ENCODE data around the gene HSPG2.
A peak's percentile ranks its signal among the peaks of the same experiment; 100 is the strongest.
"Not testable (repeated sequence)": the region's sequence is repeated elsewhere in the genome, so short reads cannot be mapped to it uniquely, and the experiment has no call there.

HSPG2 gene

DNA sequence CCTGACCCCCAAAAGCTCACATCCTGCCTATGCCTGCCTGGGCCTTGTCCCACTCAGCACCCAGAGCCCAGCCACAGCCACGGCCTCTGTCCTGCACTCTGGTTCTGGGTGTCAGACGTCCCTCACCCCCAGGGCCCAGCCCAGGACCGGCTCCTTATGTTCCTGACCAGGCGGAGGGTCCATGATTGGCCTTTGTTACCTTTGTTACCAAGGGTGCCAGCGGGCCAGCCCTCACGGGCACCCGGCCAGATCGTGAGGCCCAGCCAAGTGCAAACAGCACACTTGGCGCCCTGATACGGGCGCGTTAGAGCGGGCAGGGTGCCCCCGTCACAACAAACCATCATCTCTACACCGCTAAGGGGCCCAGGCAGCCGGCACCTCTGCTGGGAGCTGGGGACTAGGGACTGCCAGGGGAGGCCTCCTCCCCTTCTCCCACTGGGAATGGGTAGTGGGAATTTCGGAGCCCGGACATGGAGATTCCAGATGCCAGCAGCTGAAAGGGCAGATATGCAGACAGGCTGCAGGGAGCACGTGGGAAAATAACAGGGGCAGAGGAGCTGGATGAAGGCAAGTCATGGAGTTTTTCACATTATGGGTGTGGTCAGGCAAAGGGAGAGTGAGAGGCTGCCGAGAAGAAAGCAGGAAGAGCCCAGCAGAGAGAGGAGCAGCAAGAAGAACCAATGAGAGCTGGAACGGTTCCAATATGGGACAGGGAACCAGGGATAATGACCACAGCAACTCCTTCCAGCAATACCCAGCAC, 22.1 kb downstream of the HSPG2 start:
- Histone ChIP-seq H3K27me3 (ENCODE audit: control insufficient read depth, insufficient read depth, low read length) (no peaks in the 10 kb centered on the region), H3K36me3 (ENCODE audit: control insufficient read depth, low read depth, low read length) (no peaks in the 10 kb centered on the region), H3K4me1 (ENCODE audit: control insufficient read depth, low read depth, low read length) (peaks cover 18% of the 10 kb centered on the region), H3K9ac (ENCODE audit: low read length) (no peak overlapping the region), H3K27ac (ENCODE audit: low read length) (no peak overlapping the region), H3K4me3 (ENCODE audit: low read length) (no peak overlapping the region), H3K9me3 (ENCODE audit: control insufficient read depth, low read depth, low read length) (no peaks in the 10 kb centered on the region)

DNA sequence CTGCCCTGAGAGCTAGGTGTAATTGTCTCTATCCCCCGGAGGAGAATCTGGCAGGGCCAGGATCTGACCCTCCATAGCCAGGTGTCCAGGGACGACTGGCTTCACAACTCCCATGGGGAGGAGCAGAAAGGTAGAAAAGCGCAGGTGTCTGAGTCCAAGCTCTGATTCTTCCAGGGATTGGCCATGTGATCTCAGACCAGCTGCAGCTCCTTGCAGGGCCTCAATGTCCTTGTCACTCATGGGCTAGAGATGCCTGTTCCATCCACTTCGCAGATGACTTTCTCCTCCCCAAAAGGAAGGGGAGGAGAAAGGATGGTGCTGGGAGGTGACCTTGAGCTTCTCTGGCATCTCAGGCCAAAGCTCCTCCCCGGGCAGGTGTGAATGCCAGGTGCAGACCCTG, 22.7 kb downstream of the HSPG2 start:
- Histone ChIP-seq H3K4me3 (ENCODE audit: low read length) (no peak overlapping the region), H3K27me3 (ENCODE audit: control insufficient read depth, insufficient read depth, low read length) (no peaks in the 10 kb centered on the region), H3K9me3 (ENCODE audit: control insufficient read depth, low read depth, low read length) (no peaks in the 10 kb centered on the region), H3K27ac (ENCODE audit: low read length) (no peak overlapping the region), H3K4me1 (ENCODE audit: control insufficient read depth, low read depth, low read length) (peaks cover 24% of the 10 kb centered on the region), H3K36me3 (ENCODE audit: control insufficient read depth, low read depth, low read length) (no peaks in the 10 kb centered on the region), H3K9ac (ENCODE audit: low read length) (no peak overlapping the region)

DNA sequence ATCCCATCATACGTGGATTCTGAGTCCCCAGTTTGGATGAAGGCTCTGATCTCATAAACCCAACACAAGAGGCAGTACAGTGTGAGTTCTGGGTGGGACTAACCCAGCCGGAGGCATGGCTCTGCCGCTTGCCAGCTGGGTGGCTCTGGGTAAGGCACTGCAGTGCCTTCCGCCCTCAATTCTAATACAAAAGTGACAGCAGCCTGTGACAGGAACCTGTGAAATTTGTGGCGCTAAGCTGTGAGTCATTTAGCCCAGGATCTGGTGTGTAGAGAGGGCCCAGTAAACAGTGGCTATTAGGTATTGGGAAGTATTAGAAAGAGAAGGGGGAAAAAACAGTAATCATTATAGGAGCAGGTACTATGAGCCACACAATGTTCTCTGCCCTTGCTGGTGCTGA, 23.3 kb downstream of the HSPG2 start:
- Histone ChIP-seq H3K4me1 (ENCODE audit: control insufficient read depth, low read depth, low read length) (peaks cover 25% of the 10 kb centered on the region), H3K36me3 (ENCODE audit: control insufficient read depth, low read depth, low read length) (no peaks in the 10 kb centered on the region)

DNA sequence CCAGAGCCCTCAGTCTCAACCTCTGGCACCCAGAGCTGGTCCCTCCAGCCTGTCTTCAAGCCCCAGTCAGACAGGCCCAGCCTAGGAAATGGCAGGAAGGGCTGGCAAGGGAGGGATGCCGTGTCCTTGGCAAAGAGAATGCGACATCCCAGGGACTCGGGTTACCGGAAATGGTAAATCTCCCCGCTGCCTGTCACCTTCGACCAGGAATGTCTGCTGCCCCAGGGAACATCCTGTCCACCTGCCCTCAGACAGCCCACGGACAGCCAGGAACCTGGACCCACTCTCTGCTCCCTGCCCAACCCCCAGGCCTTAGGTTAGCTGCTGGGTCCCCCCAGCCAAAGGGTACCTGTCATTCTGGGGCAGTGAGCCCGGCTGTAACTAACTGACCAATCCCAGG, 23.9 kb downstream of the HSPG2 start:
- Histone ChIP-seq H3K27ac (ENCODE audit: low read length) (peak overlapping the region; percentile 62), H3K4me3 (ENCODE audit: low read length) (no peak overlapping the region), H3K4me1 (ENCODE audit: control insufficient read depth, low read depth, low read length) (peaks cover 25% of the 10 kb centered on the region), H3K9me3 (ENCODE audit: control insufficient read depth, low read depth, low read length) (no peaks in the 10 kb centered on the region), H3K9ac (ENCODE audit: low read length) (peak overlapping the region; percentile 9), H3K36me3 (ENCODE audit: control insufficient read depth, low read depth, low read length) (no peaks in the 10 kb centered on the region), H3K27me3 (ENCODE audit: control insufficient read depth, insufficient read depth, low read length) (no peaks in the 10 kb centered on the region)

More for the DNA sequence above, 23.3 kb downstream of the HSPG2 start:
- Histone ChIP-seq H3K9ac (ENCODE audit: low read length) (peak overlapping the region; percentile 9), H3K27me3 (ENCODE audit: control insufficient read depth, insufficient read depth, low read length) (no peaks in the 10 kb centered on the region), H3K9me3 (ENCODE audit: control insufficient read depth, low read depth, low read length) (no peaks in the 10 kb centered on the region), H3K27ac (ENCODE audit: low read length) (no peak overlapping the region), H3K4me3 (ENCODE audit: low read length) (no peak overlapping the region)

DNA sequence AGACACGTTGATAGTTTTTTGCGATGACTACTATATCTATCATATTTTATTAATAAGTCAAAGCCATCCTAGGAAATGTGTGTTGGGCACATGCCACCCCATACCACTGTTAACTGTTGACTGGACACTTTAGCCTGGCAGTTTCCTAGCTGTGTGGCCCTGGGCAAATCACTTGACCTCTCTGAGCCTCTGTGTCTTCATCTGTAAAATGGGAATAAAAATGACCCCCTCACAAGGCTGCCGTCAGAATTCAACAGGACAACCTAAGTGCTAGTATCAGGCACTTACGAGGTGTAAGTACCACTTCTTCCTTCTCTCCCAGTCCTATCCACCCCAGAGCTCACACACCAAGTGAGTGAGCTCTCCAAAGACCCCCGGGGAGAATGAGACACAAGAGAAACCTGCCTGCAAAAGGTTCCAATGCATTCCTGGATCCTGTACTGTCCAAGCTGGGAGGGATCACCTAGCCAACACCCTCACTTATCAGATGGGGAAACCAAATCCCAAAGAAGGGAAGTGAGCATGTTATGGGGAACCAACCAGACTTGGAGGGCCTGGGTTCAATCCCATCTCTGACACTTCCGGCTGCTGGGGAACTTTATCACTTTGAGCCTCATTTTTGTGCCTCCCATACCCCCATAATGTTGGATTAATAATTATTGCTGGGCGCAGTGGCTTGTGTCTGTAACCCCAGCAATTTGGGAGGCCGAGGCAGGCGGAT, 24.9 kb downstream of the HSPG2 start:
- no peak overlapping the region for H3K4me3 ChIP-seq (ENCODE audit: low read length)
- H3K36me3 ChIP-seq (ENCODE audit: control insufficient read depth, low read depth, low read length): no peaks in the 10 kb centered on the region
- H3K9me3 ChIP-seq (ENCODE audit: control insufficient read depth, low read depth, low read length): no peaks in the 10 kb centered on the region
- peaks cover 25% of the 10 kb centered on the region for H3K4me1 ChIP-seq (ENCODE audit: control insufficient read depth, low read depth, low read length)
- H3K27ac ChIP-seq (ENCODE audit: low read length): no peak overlapping the region
- H3K27me3 ChIP-seq (ENCODE audit: control insufficient read depth, insufficient read depth, low read length): no peaks in the 10 kb centered on the region
- no peak overlapping the region for H3K9ac ChIP-seq (ENCODE audit: low read length)

DNA sequence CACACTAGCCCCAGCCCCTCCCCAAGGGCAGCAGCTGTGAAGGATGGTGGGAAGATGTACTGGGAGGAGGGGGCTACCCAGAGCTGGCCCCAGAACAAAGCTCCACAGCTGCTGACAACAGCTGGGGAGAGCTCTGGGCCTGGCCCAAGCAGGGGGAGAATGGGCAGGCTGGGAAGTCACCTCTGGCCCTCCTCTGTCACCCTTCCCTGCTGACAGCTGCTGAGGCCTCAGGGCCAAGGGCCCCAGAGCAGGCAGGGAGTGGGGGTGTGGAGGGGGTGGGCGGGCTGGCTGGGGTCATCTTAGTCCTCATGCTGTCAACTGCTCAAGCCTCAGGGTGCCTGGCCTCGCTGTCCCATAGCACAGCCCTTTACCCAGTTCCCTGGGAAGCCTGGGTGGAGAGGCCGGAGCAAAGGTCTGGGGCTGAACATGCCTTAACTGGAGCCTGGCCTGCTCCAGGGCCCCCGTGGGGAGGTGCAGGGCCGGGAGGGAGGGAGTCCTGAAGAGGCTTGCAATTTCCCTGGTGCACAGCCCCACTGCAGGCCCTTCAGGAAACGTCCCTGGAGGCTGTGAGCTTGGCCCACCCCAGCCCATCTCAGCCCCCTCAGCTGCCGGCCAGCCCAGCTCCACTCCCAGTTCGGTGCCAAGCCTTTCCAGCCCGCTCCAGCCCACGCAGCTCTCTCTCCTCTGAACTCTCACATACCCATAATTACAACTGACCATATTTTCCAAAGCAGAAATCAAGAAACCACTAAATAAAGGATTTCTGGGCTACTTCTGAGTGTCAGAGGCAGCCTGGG, 25.7 kb downstream of the HSPG2 start:
- H3K27ac ChIP-seq (ENCODE audit: low read length): no peak overlapping the region

DNA sequence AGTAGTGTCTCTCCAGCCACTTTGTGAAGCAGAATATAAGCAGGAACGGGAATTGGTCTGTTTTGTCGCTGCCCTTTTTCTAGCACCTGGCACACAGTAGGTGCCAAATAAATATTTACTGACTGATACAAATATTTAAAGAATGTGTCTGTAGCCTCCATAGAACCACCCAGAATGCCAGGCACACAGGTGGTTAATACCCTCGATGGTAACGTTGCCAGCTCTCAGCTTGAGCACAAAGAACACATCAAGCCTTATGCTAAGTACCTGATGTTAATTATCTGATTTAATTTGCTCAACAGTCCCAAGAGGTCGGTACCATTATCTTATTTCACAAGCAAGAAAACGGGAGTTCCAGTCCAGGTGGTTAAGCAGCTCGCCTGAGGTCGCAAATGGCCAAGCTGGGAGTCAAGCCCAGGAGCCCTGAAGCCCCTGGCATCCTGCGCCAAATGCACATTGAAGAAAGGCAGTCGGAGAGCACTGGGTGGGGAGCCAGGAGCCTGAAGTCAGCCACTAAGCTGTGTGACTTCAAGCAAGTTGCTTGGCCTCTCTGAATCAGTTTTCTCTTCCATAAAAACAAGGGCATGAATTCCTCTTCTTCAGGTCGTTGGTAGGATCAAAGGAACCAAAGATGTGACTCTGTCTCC, 26.4 kb downstream of the HSPG2 start:
- no peaks in the 10 kb centered on the region for H3K27me3 ChIP-seq (ENCODE audit: control insufficient read depth, insufficient read depth, low read length)
- no peaks in the 10 kb centered on the region for H3K9me3 ChIP-seq (ENCODE audit: control insufficient read depth, low read depth, low read length)
- no peak overlapping the region for H3K4me3 ChIP-seq (ENCODE audit: low read length)
- peak overlapping the region; percentile 11 for H3K27ac ChIP-seq (ENCODE audit: low read length)
- H3K9ac ChIP-seq (ENCODE audit: low read length): peak overlapping the region; percentile 44
- no peaks in the 10 kb centered on the region for H3K36me3 ChIP-seq (ENCODE audit: control insufficient read depth, low read depth, low read length)
- peaks cover 25% of the 10 kb centered on the region for H3K4me1 ChIP-seq (ENCODE audit: control insufficient read depth, low read depth, low read length)

More for the DNA sequence above, 25.7 kb downstream of the HSPG2 start:
- Histone ChIP-seq H3K4me1 (ENCODE audit: control insufficient read depth, low read depth, low read length) (peaks cover 25% of the 10 kb centered on the region), H3K9me3 (ENCODE audit: control insufficient read depth, low read depth, low read length) (no peaks in the 10 kb centered on the region), H3K4me3 (ENCODE audit: low read length) (no peak overlapping the region), H3K27me3 (ENCODE audit: control insufficient read depth, insufficient read depth, low read length) (no peaks in the 10 kb centered on the region), H3K9ac (ENCODE audit: low read length) (no peak overlapping the region), H3K36me3 (ENCODE audit: control insufficient read depth, low read depth, low read length) (no peaks in the 10 kb centered on the region)

DNA sequence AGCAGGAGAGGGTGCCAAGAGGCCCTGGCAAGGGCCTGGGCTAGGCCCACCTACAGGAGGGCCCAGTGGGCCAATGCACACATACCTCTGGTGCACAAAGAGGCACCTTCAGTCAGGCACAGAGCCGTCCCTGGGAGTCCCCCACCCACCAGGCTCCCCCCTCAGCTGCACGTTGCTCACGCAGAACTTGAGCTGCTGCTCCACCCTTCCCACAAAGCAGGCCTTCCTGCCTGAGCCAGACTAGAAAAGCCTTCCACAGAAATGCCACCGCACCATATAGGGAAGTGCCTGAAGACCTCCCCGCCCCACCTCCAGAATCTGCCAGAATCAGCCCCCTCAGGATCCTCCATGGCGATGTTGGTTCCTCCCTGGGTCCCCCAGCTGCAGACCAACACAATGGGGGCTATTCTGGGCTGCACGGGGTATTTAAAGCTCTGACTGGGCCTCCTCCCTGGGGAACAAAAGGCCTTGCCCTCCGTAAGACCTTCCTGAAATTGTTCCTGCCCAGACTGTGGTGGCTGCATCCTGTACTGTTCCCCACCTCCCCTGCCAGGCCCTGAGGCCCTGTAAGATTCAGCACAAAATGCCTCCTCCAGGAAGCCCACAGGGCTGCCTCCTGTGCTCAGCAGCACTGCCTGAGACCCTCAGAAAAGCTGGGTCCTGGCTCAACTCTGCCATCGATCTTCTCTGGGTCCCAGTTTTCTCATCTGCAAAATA, 27.2 kb downstream of the HSPG2 start:
- no peaks in the 10 kb centered on the region for H3K9me3 ChIP-seq (ENCODE audit: control insufficient read depth, low read depth, low read length)
- H3K4me1 ChIP-seq (ENCODE audit: control insufficient read depth, low read depth, low read length): peaks cover 25% of the 10 kb centered on the region
- no peak overlapping the region for H3K4me3 ChIP-seq (ENCODE audit: low read length)
- H3K36me3 ChIP-seq (ENCODE audit: control insufficient read depth, low read depth, low read length): no peaks in the 10 kb centered on the region
- peak overlapping the region; percentile 44 for H3K9ac ChIP-seq (ENCODE audit: low read length)
- H3K27ac ChIP-seq (ENCODE audit: low read length): peak overlapping the region; percentile 11
- H3K27me3 ChIP-seq (ENCODE audit: control insufficient read depth, insufficient read depth, low read length): no peaks in the 10 kb centered on the region

DNA sequence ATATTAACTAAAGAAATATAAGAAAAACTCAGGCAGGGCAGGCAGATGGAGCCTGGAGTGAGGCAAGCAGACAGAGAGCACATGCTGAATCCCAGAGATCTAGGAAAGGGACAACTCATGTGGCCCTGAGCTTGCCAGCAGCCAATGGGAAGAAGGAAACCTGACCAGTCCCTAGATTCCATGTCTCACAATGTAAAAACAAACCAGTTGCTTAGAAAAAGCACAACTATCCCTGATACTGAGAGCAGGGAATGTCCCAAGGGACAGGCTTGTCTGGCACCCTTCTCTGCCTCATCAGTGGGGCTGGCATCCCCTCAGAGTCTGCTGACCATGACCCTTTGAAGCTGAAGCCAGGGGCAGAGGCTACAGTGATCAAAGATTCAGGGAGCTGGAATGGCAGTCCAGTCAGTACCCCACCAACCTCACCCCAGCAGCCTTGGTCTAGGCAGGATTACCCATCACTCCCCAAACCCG, 27.8 kb downstream of the HSPG2 start:
- Histone ChIP-seq H3K36me3 (ENCODE audit: control insufficient read depth, low read depth, low read length) (no peaks in the 10 kb centered on the region), H3K9ac (ENCODE audit: low read length) (peak overlapping the region; percentile 44)

DNA sequence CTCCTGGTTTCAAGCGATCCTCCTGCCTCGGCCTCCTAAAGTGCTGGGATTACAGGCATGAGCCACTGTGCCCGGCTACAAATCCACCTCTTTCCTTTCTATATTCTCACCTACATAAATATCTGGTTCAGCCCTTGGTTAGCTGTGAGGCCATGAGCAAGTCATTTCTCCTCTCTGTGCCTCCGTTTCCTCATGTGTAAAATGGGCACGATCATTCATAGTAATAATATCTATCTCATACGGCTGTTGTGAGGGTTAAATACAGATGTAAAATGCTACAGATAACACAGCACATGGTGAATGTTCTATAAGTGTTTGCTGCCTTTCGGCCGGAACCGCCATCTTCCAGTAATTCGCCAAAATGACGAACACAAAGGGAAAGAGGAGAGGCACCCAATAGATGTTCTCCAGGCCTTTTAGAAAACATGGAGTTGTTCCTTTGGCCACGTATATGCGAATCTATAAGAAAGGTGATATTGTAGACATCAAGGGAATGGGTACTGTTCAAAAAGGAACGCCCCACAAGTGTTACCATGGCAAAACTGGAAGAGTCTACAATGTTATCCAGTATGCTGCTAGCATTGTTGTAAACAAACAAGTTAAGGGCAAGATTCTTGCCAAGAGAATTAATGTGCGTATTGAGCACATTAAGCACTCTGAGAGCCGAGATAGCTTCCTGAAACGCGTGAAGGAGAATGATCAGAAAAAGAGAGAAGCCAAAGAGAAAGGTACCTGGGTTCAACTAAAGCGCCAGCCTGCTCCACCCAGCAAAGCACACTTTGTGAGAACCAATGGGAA, 29.2 kb downstream of the HSPG2 start:
- H3K9me3 ChIP-seq (ENCODE audit: control insufficient read depth, low read depth, low read length); H3K9ac ChIP-seq (ENCODE audit: low read length); H3K27me3 ChIP-seq (ENCODE audit: control insufficient read depth, insufficient read depth, low read length); H3K27ac ChIP-seq (ENCODE audit: low read length); H3K36me3 ChIP-seq (ENCODE audit: control insufficient read depth, low read depth, low read length); H3K4me3 ChIP-seq (ENCODE audit: low read length): not testable (repeated sequence)
- H3K4me1 ChIP-seq (ENCODE audit: control insufficient read depth, low read depth, low read length): peaks cover 12% of the 10 kb centered on the region

More for the DNA sequence above, 27.8 kb downstream of the HSPG2 start:
- peaks cover 25% of the 10 kb centered on the region for H3K4me1 ChIP-seq (ENCODE audit: control insufficient read depth, low read depth, low read length)
- no peaks in the 10 kb centered on the region for H3K27me3 ChIP-seq (ENCODE audit: control insufficient read depth, insufficient read depth, low read length)
- H3K9me3 ChIP-seq (ENCODE audit: control insufficient read depth, low read depth, low read length): no peaks in the 10 kb centered on the region
- no peak overlapping the region for H3K27ac ChIP-seq (ENCODE audit: low read length)
- no peak overlapping the region for H3K4me3 ChIP-seq (ENCODE audit: low read length)
